A673 (cell line): ENCODE results near the gene C4A.

ENCODE experiments used
- CTCF ChIP-seq: fragments of 300-800, 200-600 bp; sonication (generic); conservative IDR thresholded peaks from 2 replicates; pipeline ENCODE4 v1.5.1; 2017; ENCODE audit warnings: low read depth, mild to moderate bottlenecking, antibody characterized with exemption, low read length, moderate library complexity, mixed read lengths
- EZH2 ChIP-seq: fragments of 200-600 bp; sonication (generic); IDR thresholded peaks from 2 replicates; pipeline ENCODE4 v1.6.1; 2017; ENCODE audit warnings: borderline replicate concordance, low read depth, mild to moderate bottlenecking, mixed read lengths, antibody characterized with exemption, low read length; ENCODE audit not compliant: poor library complexity, severe bottlenecking

- TF ChIP-seq CTCF (no peak), EZH2 (no peak)
Measured at GRCh38 chr6:31952890-31953289, 29.0 kb upstream of the C4A start.
